Panc1 (cell line): ENCODE results near the gene RNASE7.

Experiments used
- CTCF ChIP-seq: fragments of 450-650 bp; IDR thresholded peaks from 2 replicates; pipeline ENCODE4 v1.5.1; 2017; ENCODE audit warnings: mild to moderate bottlenecking
- POLR2AphosphoS5 ChIP-seq: IDR thresholded peaks from 2 replicates; pipeline ENCODE4 v1.6.1; 2012; ENCODE audit warnings: mild to moderate bottlenecking, low read depth, low read length, moderate library complexity
- REST ChIP-seq, 2 experiments: IDR thresholded peaks; 2 replicates each; pipeline ENCODE4 v1.6.1; 2011 to 2012; ENCODE audit warnings: low read depth in 2 of 2, control low read depth in 1 of 2, low read length in 1 of 2, mild to moderate bottlenecking in 1 of 2, moderate library complexity in 1 of 2; ENCODE audit not compliant: insufficient read depth in 1 of 2

GRCh38 chr14:21083565-21084325, 41.6 kb downstream of the RNASE7 start:
- TF ChIP-seq CTCF: no peak
- no peak for TF ChIP-seq POLR2AphosphoS5
- no peak for TF ChIP-seq REST (IDR thresholded peaks at IDR 0.05; ENCODE audit: insufficient read depth in 1 of 2, low read depth in 2 of 2, low read length in 1 of 2)
